Naive thymus-derived CD4-positive, alpha-beta T cell (primary cell): ENCODE measurements around the gene DGKH. TPM values are rescaled to one million over a fixed set of nuclear protein-coding genes. Genes with fewer than 3 reads are reported as not detected.
A peak's percentile ranks its signal among the peaks of the same experiment; 100 is the strongest.

Experiments used
- ATAC-seq: fragments of 150-1000 bp; cut with Tn5 transposase; 2 replicates; pipeline ENCODE4 v1.10.0; 2021; ENCODE audit warnings: mild to moderate bottlenecking, moderate library complexity
- CTCF ChIA-PET: fragments of 350-600 bp; sonication (Branson Sonifier 250); formaldehyde crosslinking; loops from one replicate; lab custom pipeline; 2021; ENCODE audit warnings: antibody characterized with exemption; lab: Charles Lee
- POLR2A ChIA-PET: fragments of 350-600 bp; sonication (Branson Sonifier 250); formaldehyde crosslinking; loops from one replicate; lab custom pipeline; 2021; ENCODE audit warnings: antibody characterized with exemption, inconsistent platforms; lab: Charles Lee
- DNase-seq, 9 donors: peaks; one replicate each; pipeline versions ENCODE4 v3.0.0 to v3.0.0-alpha.2; 2020 to 2022; ENCODE audit warnings: mixed read lengths in 1 of 9
- H3K27ac ChIP-seq: one replicate; pipeline ENCODE4 v1.7.0; 2013; ENCODE audit warnings: mild to moderate bottlenecking, low read depth, low read length, moderate library complexity
- H3K27me3 ChIP-seq, 2 donors: one replicate each; pipeline ENCODE4 v1.7.0; 2013; ENCODE audit warnings: low read length in 2 of 2, mild to moderate bottlenecking in 2 of 2, moderate library complexity in 2 of 2; ENCODE audit not compliant: control insufficient read depth in 2 of 2, insufficient read depth in 2 of 2
- H3K36me3 ChIP-seq, 3 experiments: 1 replicate in 2 of 3; 2 replicates in 1 of 3; pipeline ENCODE4 v1.7.0; 2013; ENCODE audit warnings: low read length in 3 of 3, mild to moderate bottlenecking in 3 of 3, moderate library complexity in 1 of 3; ENCODE audit not compliant: insufficient read depth in 3 of 3, control insufficient read depth in 2 of 3
- H3K4me1 ChIP-seq, 2 donors: one replicate each; pipeline ENCODE4 v1.7.0; 2013; ENCODE audit warnings: low read length in 2 of 2, mild to moderate bottlenecking in 2 of 2, moderate library complexity in 1 of 2; ENCODE audit not compliant: control insufficient read depth in 2 of 2, insufficient read depth in 2 of 2
- H3K4me3 ChIP-seq: 2 replicates; pipeline ENCODE4 v1.7.0; 2013; ENCODE audit warnings: mild to moderate bottlenecking, low read length
- H3K9me3 ChIP-seq, 3 experiments: 1 replicate in 2 of 3; 2 replicates in 1 of 3; pipeline ENCODE4 v1.7.0; 2013; ENCODE audit warnings: low read length in 3 of 3; ENCODE audit not compliant: control insufficient read depth in 2 of 3
- H3K27ac Mint-ChIP-seq, 9 donors: one replicate each; pipeline ENCODE4 v1.8.0; 2020 to 2022; ENCODE audit warnings: mixed read lengths in 9 of 9, mild to moderate bottlenecking in 8 of 9, moderate library complexity in 5 of 9, inconsistent platforms in 2 of 9
- H3K27me3 Mint-ChIP-seq, 5 donors: one replicate each; pipeline ENCODE4 v1.8.0; 2021 to 2022; ENCODE audit warnings: mixed read lengths in 5 of 5, mild to moderate bottlenecking in 1 of 5
- H3K36me3 Mint-ChIP-seq, 5 donors: one replicate each; pipeline ENCODE4 v1.8.0; 2020 to 2022; ENCODE audit warnings: mixed read lengths in 5 of 5, mild to moderate bottlenecking in 3 of 5, inconsistent platforms in 1 of 5
- H3K4me1 Mint-ChIP-seq, 7 donors: one replicate each; pipeline ENCODE4 v1.8.0; 2020 to 2022; ENCODE audit warnings: mixed read lengths in 7 of 7, mild to moderate bottlenecking in 3 of 7, inconsistent platforms in 1 of 7
- H3K4me3 Mint-ChIP-seq, 10 donors: one replicate each; pipeline ENCODE4 v1.8.0; 2020 to 2022; ENCODE audit warnings: mild to moderate bottlenecking in 10 of 10, mixed read lengths in 10 of 10, moderate library complexity in 6 of 10, inconsistent platforms in 2 of 10
- H3K9me3 Mint-ChIP-seq, 11 donors: one replicate each; pipeline ENCODE4 v1.8.0; 2020 to 2022; ENCODE audit warnings: mixed read lengths in 11 of 11, mild to moderate bottlenecking in 4 of 11, inconsistent platforms in 1 of 11, moderate library complexity in 1 of 11
- intact Hi-C, 2 donors: fragments of 100-400 bp; cut with micrococcal nuclease; formaldehyde crosslinking; loops; one replicate each; pipeline ENCODE4 v1.15.1; 2023
- polyA plus RNA-seq, 2 donors: library from polyadenylated mRNA; unstranded; fragments of 300-500 nt; fragmentation: Illumina TruSeq; gene quantifications; one replicate each; pipeline ENCODE4 v1.2.3, GENCODE V29; 2021
- total RNA-seq, 6 experiments: library from RNA in 5 of 6; stranded (reverse) in 5 of 6; gene quantifications; 1 replicate in 5 of 6; 2 replicates in 1 of 6; pipeline ENCODE4 v1.2.3 and lab custom pipeline; 2021 to 2026

Gene DGKH
- total and polyA plus RNA-seq, 7 experiments from 2014 or later, result 0.85 to 16.4 (median 6.8) TPM

GRCh38 chr13:42272115-42272803 is 223.8 kb downstream of the DGKH start, which contains the start of gene AKAP11:
AKAP11 (plus strand) TSS chr13:42272152; CDS start chr13:42286349, 14,197 bp downstream.
- ChIA-PET CTCF (interaction anchor here (0.8 kb wide), 1 partner anchor 32 kb away, joined by 5 read pairs; no protein-coding TSS in a partner anchor), POLR2A (interaction anchor here (0.6 to 2.7 kb wide), 10 partner anchors 11 to 809 kb away, joined by 3 to 11 read pairs (median 4); partner anchors contain the start of gene VWA8)
- intact Hi-C loops, result loop anchor here (1.0 to 10.0 kb wide), 12 partner anchors 83 to 1873 kb away; partner anchors contain the start of genes CCDC122 (in 1 of the 2), EPSTI1 (in 1 of the 2), KBTBD6 (in 1 of the 2) and LACC1 (in 1 of the 2)
- Histone ChIP-seq H3K9me3 (no peaks in the 10 kb centered on the region), H3K4me3 (peak within 1 kb of the TSS; percentile 84), H3K27ac (peak within 1 kb of the TSS; percentile 93), H3K36me3 (peaks cover 0 to 4% (median 0%) of the 10 kb centered on the region in 3 experiments), H3K4me1 (peaks cover 21 to 22% of the 10 kb centered on the region in 2 donors), H3K27me3 (no peaks in the 10 kb centered on the region)
- Mint-ChIP-seq H3K4me3 (peak within 1 kb of the TSS in 9 of 10 donors; percentile 84 to 98 (median 97)), H3K9me3 (peaks cover 0 to 4% (median 0%) of the 10 kb centered on the region in 11 donors), H3K36me3 (peaks cover 0 to 14% (median 0%) of the 10 kb centered on the region in 5 donors), H3K4me1 (peaks cover 16 to 58% (median 50%) of the 10 kb centered on the region in 7 donors), H3K27ac (peak within 1 kb of the TSS; percentile 88 to 98 (median 96)), H3K27me3 (peaks cover 0 to 5% (median 0%) of the 10 kb centered on the region in 5 donors)
- DNase-seq, result peak in 6 of 9 donors; percentile 30 to 68 (median 46)
- ATAC-seq, result peak; percentile 40

DNA sequence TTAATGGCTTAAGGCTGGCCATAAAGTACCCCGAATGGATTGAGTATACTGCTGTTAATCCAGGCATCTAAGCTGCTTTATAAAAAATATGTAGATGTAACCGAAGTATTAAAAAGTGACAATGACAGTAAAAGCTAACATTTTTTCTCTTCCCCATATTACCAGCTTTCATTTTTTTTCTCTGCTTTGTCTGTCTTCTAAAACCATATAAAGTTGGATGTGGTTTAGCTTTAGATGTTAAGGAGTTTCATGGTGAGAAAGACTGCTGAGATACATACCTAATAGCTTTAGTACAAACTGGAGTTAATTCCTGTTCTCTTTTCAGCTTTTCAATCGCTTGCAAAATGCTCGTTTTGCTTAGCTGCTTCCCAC is 224.3 kb downstream of the DGKH start:
- H3K27ac ChIP-seq, result peak overlapping the region; percentile 93
- Mint-ChIP-seq H3K27ac (peak overlapping the region; percentile 52 to 97 (median 95)), H3K9me3 (peaks cover 0 to 4% (median 0%) of the 10 kb centered on the region in 11 donors), H3K4me1 (peaks cover 16 to 58% (median 56%) of the 10 kb centered on the region in 7 donors), H3K27me3 (no peaks in the 10 kb centered on the region), H3K36me3 (peaks cover 0 to 18% (median 0%) of the 10 kb centered on the region in 5 donors), H3K4me3 (peak overlapping the region in 9 of 10 donors; percentile 84 to 98 (median 97))
- ATAC-seq, result no peak
- H3K4me3 ChIP-seq, result peak overlapping the region; percentile 61
- ChIA-PET CTCF (interaction anchor here (0.8 kb wide), 1 partner anchor 31 kb away, joined by 5 read pairs; no protein-coding TSS in a partner anchor), POLR2A (interaction anchor here (0.6 to 2.7 kb wide), 8 partner anchors 10 to 810 kb away, joined by 3 to 11 read pairs (median 4); no protein-coding TSS in a partner anchor)
- H3K4me1 ChIP-seq, result peaks cover 21 to 25% of the 10 kb centered on the region in 2 donors
- no peaks in the 10 kb centered on the region for H3K27me3 ChIP-seq
- H3K9me3 ChIP-seq, result no peaks in the 10 kb centered on the region
- peak in 6 of 9 donors; percentile 29 to 51 (median 44) for DNase-seq
- intact Hi-C loops, result loop anchor here (1.0 to 10.0 kb wide), 13 partner anchors 82 to 1872 kb away; partner anchors contain the start of genes CCDC122 (in 1 of the 2), EPSTI1 (in 1 of the 2), KBTBD6 (in 1 of the 2) and LACC1 (in 1 of the 2)
- peaks cover 0 to 4% (median 0%) of the 10 kb centered on the region in 3 experiments for H3K36me3 ChIP-seq

DNA sequence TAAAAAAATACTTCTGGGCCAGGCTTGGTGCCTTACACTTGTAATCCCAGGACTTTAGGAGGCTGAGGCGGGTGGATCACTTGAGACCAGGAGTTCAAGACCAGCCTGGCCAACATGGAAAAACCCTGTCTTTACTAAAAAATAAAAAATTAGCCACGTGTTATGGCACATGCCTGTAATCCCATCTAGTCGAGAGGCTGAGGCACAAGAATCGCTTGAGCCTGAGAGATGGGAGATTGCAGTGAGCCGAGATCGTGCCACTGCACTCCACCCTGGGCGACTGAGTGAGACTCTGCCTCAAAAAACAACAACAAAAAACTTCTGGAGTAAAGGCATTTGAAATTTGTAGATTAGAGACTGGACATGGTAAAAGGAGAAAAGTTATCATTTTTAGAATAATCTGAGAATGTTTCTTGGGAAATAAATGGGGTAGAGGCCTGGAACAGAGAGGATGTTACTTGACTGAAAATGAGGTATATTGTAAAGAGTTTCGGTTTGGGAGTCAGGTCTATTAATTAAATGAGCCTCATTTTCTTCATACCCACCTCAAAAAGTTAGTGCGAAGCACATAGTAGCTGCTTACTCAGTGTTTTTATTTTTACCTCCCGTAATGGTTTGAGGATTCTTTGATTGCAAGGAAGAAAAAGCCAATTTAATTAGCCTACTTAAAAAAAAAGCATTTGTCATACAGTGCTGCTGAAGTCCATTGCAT is 226.1 kb downstream of the DGKH start:
- peaks cover 0 to 20% (median 0%) of the 10 kb centered on the region in 5 donors for H3K36me3 Mint-ChIP-seq
- Histone ChIP-seq H3K36me3 (peaks cover 0 to 4% (median 0%) of the 10 kb centered on the region in 3 experiments), H3K4me1 (peaks cover 31 to 36% of the 10 kb centered on the region in 2 donors), H3K4me3 (no peak overlapping the region), H3K9me3 (no peaks in the 10 kb centered on the region), H3K27me3 (no peaks in the 10 kb centered on the region), H3K27ac (peak overlapping the region; percentile 8)
- CTCF ChIA-PET, result no interaction called here
- intact Hi-C loops, result loop anchor here (2.0 to 10.0 kb wide), 11 partner anchors 14 to 1870 kb away; partner anchors contain the start of genes CCDC122 (in 1 of the 2), EPSTI1 (in 1 of the 2), LACC1 (in 1 of the 2) and MRPS31 (in 1 of the 2)
- H3K27me3 Mint-ChIP-seq, result no peaks in the 10 kb centered on the region
- H3K4me3 Mint-ChIP-seq, result peak overlapping the region in 9 of 10 donors; percentile 3 to 97 (median 47)
- H3K27ac Mint-ChIP-seq, result peak overlapping the region; percentile 9 to 94 (median 41)
- POLR2A ChIA-PET, result interaction anchor here (0.6 kb wide), 1 partner anchor 45 kb away, joined by 4 read pairs; no protein-coding TSS in a partner anchor
- DNase-seq (no peak), ATAC-seq (no peak)
- peaks cover 16 to 62% (median 57%) of the 10 kb centered on the region in 7 donors for H3K4me1 Mint-ChIP-seq
- peaks cover 0 to 4% (median 0%) of the 10 kb centered on the region in 11 donors for H3K9me3 Mint-ChIP-seq

DNA sequence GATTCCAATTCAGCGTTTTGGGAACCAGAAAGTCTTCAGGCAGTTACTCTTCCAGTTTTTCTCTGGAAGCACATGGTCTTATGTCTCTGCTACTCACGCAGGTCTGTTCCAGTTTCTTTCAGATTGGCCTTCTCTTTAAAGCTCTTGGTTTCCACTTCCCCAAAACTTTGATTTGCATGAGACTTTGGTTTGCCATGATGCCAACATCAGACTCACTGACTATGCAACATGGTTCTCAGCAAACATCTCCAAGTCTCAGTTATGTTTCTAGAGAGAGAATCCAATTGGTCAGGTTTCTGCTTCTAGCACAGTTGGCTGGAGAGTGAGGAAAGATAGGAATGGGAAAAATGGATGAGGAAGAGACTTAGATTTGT is 226.6 kb downstream of the DGKH start:
- Mint-ChIP-seq H3K27me3 (no peaks in the 10 kb centered on the region), H3K27ac (peak overlapping the region in 7 of 9 donors; percentile 22 to 94 (median 56)), H3K4me1 (peaks cover 15 to 62% (median 55%) of the 10 kb centered on the region in 7 donors), H3K36me3 (peaks cover 0 to 20% (median 0%) of the 10 kb centered on the region in 5 donors), H3K9me3 (peaks cover 0 to 4% (median 0%) of the 10 kb centered on the region in 11 donors), H3K4me3 (peak overlapping the region in 7 of 10 donors; percentile 0 to 57 (median 36))
- intact Hi-C loops, result loop anchor here (2.0 to 10.0 kb wide), 5 partner anchors 14 to 1870 kb away; partner anchors contain the start of genes CCDC122 (in 1 of the 2) and LACC1 (in 1 of the 2)
- peaks cover 31 to 41% of the 10 kb centered on the region in 2 donors for H3K4me1 ChIP-seq
- no peaks in the 10 kb centered on the region for H3K27me3 ChIP-seq
- CTCF ChIA-PET, result no interaction called here
- no peak overlapping the region for H3K27ac ChIP-seq
- POLR2A ChIA-PET, result interaction anchor here (0.6 kb wide), 1 partner anchor 44 kb away, joined by 4 read pairs; no protein-coding TSS in a partner anchor
- ATAC-seq, result no peak
- peaks cover 0 to 4% (median 0%) of the 10 kb centered on the region in 3 experiments for H3K36me3 ChIP-seq
- DNase-seq, result no peak
- H3K4me3 ChIP-seq, result no peak overlapping the region
- H3K9me3 ChIP-seq, result no peaks in the 10 kb centered on the region

DNA sequence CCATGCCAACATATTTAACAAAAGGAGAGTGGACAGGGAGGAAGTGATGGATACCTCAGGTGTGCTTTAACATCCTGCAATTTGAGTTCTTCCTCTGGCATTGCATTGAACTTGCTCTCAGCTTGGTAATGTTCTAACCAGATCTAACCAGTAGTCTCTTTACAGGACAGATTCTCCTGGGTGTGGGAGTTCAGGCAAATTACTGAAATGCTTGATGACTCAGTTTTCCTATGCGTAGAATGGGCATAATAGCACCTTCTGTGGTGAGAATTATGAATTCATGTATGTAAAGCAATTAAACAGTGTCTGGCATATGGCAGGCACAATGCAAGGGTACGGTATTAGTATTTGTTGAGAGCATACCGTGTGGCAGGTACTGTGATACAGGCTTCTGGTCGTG is 227.1 kb downstream of the DGKH start:
- Histone ChIP-seq H3K36me3 (peaks cover 0 to 4% (median 0%) of the 10 kb centered on the region in 3 experiments), H3K4me1 (peaks cover 30 to 41% of the 10 kb centered on the region in 2 donors), H3K27ac (no peak overlapping the region), H3K9me3 (no peaks in the 10 kb centered on the region), H3K4me3 (no peak overlapping the region), H3K27me3 (no peaks in the 10 kb centered on the region)
- peak overlapping the region in 8 of 9 donors; percentile 5 to 94 (median 44) for H3K27ac Mint-ChIP-seq
- peaks cover 0 to 4% (median 0%) of the 10 kb centered on the region in 11 donors for H3K9me3 Mint-ChIP-seq
- ATAC-seq (no peak), DNase-seq (no peak)
- peaks cover 11 to 57% (median 51%) of the 10 kb centered on the region in 7 donors for H3K4me1 Mint-ChIP-seq
- peaks cover 0 to 20% (median 0%) of the 10 kb centered on the region in 5 donors for H3K36me3 Mint-ChIP-seq
- ChIA-PET CTCF (no interaction called here), POLR2A (no interaction called here)
- peak overlapping the region in 6 of 10 donors; percentile 0 to 57 (median 32) for H3K4me3 Mint-ChIP-seq
- H3K27me3 Mint-ChIP-seq, result no peaks in the 10 kb centered on the region
- intact Hi-C loops, result loop anchor here (2.0 to 10.0 kb wide), 5 partner anchors 13 to 1869 kb away; partner anchors contain the start of genes CCDC122 (in 1 of the 2) and LACC1 (in 1 of the 2)
